Sigmoid colon (tissue), 7 donors: ENCODE measurements around the gene CRYGN. TPM values are rescaled to one million over a fixed set of nuclear protein-coding genes. Genes with fewer than 3 reads are reported as not detected.

Source experiments
- DNase-seq: peaks from one replicate; pipeline ENCODE4 v3.0.0-alpha.2; 2019
- H3K27ac ChIP-seq, 4 donors: fragments of 200-600 bp; sonication (generic); one replicate each; pipeline ENCODE4 v1.5.1; 2016 to 2019; ENCODE audit warnings: mild to moderate bottlenecking in 1 of 4
- H3K27me3 ChIP-seq, 3 donors: fragments of 200-600 bp; sonication (generic); one replicate each; pipeline ENCODE4 v1.5.1; 2019; ENCODE audit warnings: mild to moderate bottlenecking in 1 of 3
- H3K36me3 ChIP-seq, 4 donors: fragments of 200-600 bp; sonication (generic); one replicate each; pipeline ENCODE4 v1.5.1; 2016 to 2019
- H3K4me1 ChIP-seq, 4 donors: fragments of 200-600 bp; sonication (generic); one replicate each; pipeline ENCODE4 v1.5.1; 2017 to 2019
- H3K4me3 ChIP-seq, 4 donors: fragments of 200-600 bp; sonication (generic); one replicate each; pipeline ENCODE4 v1.5.1; 2017 to 2019; ENCODE audit warnings: mild to moderate bottlenecking in 2 of 4, moderate library complexity in 1 of 4
- H3K9me3 ChIP-seq, 4 donors: fragments of 200-600 bp in 3 of 4; sonication (generic) in 3 of 4; one replicate each; pipeline versions ENCODE4 v1.5.1 to v1.6.1; 2013 to 2019
- EP300 ChIP-seq, 4 donors: sonication (generic); formaldehyde crosslinking; IDR thresholded peaks; one replicate each; pipeline ENCODE4 v1.6.1; 2017; ENCODE audit warnings: antibody characterized with exemption in 4 of 4
- POLR2A ChIP-seq, 2 donors: fragments of 450-650 bp; IDR thresholded peaks; one replicate each; pipeline ENCODE4 v1.6.1; 2016; ENCODE audit warnings: antibody characterized with exemption in 2 of 2, mild to moderate bottlenecking in 2 of 2, moderate library complexity in 2 of 2
- POLR2AphosphoS5 ChIP-seq, 4 donors: sonication (generic); formaldehyde crosslinking; IDR thresholded peaks; one replicate each; pipeline ENCODE4 v1.6.1; 2017; ENCODE audit warnings: antibody characterized with exemption in 4 of 4
- WGBS, 2 donors: extraction: QIAGEN DNeasy Blood & Tissue Kit; methylation state at CpG; one replicate each; pipeline ENCODE4 v1.1.7; 2013; 5-methylcytosine and 5-hydroxymethylcytosine counted together
- intact Hi-C: fragments of 100-400 bp; cut with DNase I; formaldehyde crosslinking; loops from one replicate; pipeline ENCODE4 v1.15.1; 2023
- polyA plus RNA-seq, 3 donors: library from polyadenylated mRNA; stranded (reverse); fragments of 200-250 nt; gene quantifications; one replicate each; pipeline ENCODE4 v1.2.3, GENCODE V29; 2013
- total RNA-seq, 4 donors: library from RNA; depleted of rRNA; stranded (reverse); fragments of >200 nt; gene quantifications; one replicate each; pipeline ENCODE4 v1.1.0, GENCODE V29; 2016
- TF ChIP-seq, protein P1 (sequence below), 4 experiments: fragments of 450-650 bp in 3 of 4; fragments of 200-600 bp in 1 of 4; IDR thresholded peaks; one replicate each; pipeline ENCODE4 v1.5.1; 2016 to 2019; ENCODE audit warnings: antibody characterized with exemption in 4 of 4, mild to moderate bottlenecking in 3 of 4, moderate library complexity in 2 of 4
- donor health status: healthy with polysubstance abuse.
- donor health status: Bipolar disorder and iron deficiency.
- donor health status: healthy.

The CRYGN gene
- total and polyA plus RNA-seq, 7 donors = 0.17 to 1.8 (median 0.99) TPM; not detected in 3

DNA sequence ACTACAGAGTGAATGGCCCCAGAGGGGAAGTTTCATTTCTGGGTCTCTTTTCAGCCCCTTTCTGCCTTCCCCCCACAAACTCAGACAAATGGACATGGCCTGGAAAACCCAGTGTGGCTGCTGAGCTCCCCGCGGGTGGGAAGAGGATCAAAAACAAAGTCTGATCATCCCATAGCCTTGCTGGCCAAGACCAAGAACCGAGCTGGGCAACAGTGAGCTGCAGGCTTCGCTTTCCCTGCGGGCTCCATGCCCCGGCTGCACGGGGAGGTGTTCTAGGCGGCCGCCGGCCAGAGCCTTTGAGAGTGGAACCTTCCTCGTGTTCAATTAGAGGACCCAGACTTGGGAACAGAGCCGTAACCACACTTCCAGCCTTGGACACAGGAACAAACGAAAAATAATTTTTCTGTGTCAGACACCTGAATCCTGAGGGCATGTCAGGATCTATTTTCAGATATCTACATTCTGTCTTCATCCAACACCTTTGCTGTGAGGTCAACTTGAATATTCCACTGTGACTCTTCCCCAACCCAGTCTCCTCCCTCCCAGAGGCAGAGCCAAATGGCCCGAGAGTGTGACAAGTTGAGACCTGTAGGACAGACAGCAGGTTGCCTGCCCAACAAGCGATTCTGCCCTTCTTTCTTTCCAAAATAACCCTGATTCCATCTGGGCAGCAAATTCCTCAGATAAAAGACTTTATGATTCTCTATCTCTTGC, 56.1 kb downstream of the CRYGN start:
- Histone ChIP-seq H3K4me1 (peaks cover 0 to 20% (median 18%) of the 10 kb centered on the region in 4 donors), H3K27me3 (peaks cover 12 to 32% (median 18%) of the 10 kb centered on the region in 3 donors), H3K9me3 (no peaks in the 10 kb centered on the region), H3K36me3 (peaks cover 0 to 11% (median 0%) of the 10 kb centered on the region in 4 donors), H3K27ac (no peak overlapping the region), H3K4me3 (no peak overlapping the region)
- intact Hi-C loops = no loop called here
- DNase-seq = no peak
- WGBS, 2 donors = 87 to 88% methylated on average over 15 of the region's 15 CpGs
- TF ChIP-seq POLR2AphosphoS5 (IDR thresholded peaks at IDR 0.05) (no peak), EP300 (IDR thresholded peaks at IDR 0.05) (no peak), POLR2A (IDR thresholded peaks at IDR 0.05) (no peak)
- TF ChIP-seq, protein P1, sequence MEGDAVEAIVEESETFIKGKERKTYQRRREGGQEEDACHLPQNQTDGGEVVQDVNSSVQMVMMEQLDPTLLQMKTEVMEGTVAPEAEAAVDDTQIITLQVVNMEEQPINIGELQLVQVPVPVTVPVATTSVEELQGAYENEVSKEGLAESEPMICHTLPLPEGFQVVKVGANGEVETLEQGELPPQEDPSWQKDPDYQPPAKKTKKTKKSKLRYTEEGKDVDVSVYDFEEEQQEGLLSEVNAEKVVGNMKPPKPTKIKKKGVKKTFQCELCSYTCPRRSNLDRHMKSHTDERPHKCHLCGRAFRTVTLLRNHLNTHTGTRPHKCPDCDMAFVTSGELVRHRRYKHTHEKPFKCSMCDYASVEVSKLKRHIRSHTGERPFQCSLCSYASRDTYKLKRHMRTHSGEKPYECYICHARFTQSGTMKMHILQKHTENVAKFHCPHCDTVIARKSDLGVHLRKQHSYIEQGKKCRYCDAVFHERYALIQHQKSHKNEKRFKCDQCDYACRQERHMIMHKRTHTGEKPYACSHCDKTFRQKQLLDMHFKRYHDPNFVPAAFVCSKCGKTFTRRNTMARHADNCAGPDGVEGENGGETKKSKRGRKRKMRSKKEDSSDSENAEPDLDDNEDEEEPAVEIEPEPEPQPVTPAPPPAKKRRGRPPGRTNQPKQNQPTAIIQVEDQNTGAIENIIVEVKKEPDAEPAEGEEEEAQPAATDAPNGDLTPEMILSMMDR (IDR thresholded peaks at IDR 0.05) = no peak

DNA sequence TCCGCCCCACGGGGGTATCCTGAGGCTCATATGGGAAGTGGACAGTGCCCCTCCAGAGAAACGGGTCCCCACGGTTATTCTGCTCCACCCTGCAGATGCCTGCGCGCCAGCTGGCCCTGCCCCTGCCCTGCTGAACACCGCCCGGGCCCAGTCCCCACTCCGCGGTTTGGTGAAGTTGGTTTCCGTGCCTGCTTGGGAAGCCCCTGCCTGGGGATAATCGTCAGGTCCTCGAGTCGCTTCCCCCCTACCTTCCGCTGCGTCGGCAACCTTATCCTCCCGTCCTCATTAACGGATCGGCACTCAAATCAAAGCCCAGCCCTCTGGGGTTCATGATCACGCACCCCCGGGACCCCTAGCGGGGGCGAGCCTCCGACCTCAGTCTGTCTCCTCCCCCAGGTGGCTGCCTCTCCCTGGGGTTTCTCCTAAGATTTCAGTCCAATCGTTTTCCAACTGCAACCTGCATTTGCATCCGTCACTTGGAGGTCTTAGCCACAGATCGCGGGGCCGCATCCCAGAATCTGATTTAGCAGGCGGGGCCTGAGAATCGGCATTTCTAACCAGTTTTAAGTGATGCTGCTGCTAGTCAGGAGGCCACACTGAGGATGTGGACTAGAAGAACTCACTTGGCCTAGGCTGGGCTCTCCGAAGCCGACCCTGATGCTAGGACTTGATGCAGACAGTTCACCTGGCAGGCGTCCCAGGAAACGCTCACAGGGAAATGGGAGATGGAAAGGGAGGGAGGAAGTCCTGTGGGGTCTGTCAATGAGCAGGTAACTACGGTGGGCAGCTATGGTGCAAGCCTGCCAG, 57.7 kb downstream of the CRYGN start:
- 19 to 23% methylated on average over 37 of the region's 37 CpGs for WGBS, 2 donors
- intact Hi-C loops = no loop called here
- Histone ChIP-seq H3K4me1 (peaks cover 0 to 20% (median 18%) of the 10 kb centered on the region in 4 donors), H3K9me3 (no peaks in the 10 kb centered on the region), H3K4me3 (peak overlapping the region in 3 of 4 donors; percentile 31 to 45 (median 39)), H3K27ac (no peak overlapping the region), H3K27me3 (peaks cover 12 to 32% (median 18%) of the 10 kb centered on the region in 3 donors), H3K36me3 (peaks cover under 1 to 26% (median 2%) of the 10 kb centered on the region in 4 donors)
- DNase-seq = no peak
- TF ChIP-seq, protein P1 (IDR thresholded peaks at IDR 0.05) = no peak
- no peak for TF ChIP-seq POLR2AphosphoS5 (IDR thresholded peaks at IDR 0.05)
- TF ChIP-seq POLR2A (IDR thresholded peaks at IDR 0.05) = no peak
- no peak for TF ChIP-seq EP300 (IDR thresholded peaks at IDR 0.05)

DNA sequence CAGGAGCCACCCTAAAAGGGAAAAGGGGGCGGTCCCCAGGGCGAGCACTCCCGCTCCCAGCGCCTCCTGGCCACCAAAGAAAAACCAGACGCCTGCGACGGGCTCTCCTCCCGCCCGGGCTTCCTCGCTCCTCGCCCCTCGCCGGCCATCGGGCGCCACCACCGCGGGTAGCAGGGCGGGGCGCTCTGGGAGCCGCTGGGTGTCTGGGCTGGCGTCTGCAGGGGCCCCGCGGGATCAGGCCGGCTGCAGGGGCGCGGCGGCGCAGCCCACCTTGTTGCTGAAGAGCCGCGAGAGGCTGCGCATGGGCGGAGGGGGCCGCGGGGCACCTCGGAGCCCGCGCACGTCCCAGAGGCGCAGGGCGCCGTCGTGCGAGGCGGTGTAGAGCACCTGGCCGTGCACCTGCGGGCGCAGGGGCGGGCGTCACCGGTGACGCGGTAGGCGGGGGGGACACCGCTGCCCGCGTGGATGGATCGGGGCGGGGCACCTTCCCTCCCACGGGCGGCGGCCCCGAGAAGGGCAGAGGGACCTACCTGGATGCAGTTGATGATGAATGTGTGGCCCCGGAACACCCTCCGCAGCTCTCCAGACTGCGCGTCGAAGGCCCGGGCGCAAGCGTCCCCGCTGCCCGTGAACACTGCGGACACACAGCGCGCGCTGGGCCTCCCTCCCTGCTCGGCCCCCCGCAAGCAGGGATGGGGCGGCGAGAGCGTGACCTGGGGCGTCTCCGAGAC, 58.4 kb downstream of the CRYGN start:
- Histone ChIP-seq H3K4me3 (peak overlapping the region in 3 of 4 donors; percentile 31 to 45 (median 39)), H3K36me3 (peaks cover 8 to 34% (median 10%) of the 10 kb centered on the region in 4 donors), H3K27me3 (peaks cover 12 to 32% (median 18%) of the 10 kb centered on the region in 3 donors), H3K27ac (peak overlapping the region in 1 of 4 donors; percentile 23), H3K4me1 (peaks cover 0 to 20% (median 18%) of the 10 kb centered on the region in 4 donors), H3K9me3 (no peaks in the 10 kb centered on the region)
- intact Hi-C loops = no loop called here
- DNase-seq = no peak
- whole genome bisulfite sequencing, 2 donors = 4% methylated on average over 83 of the region's 83 CpGs
- TF ChIP-seq POLR2A (IDR thresholded peaks at IDR 0.05) (no peak), POLR2AphosphoS5 (IDR thresholded peaks at IDR 0.05) (no peak), EP300 (IDR thresholded peaks at IDR 0.05) (no peak)
- TF ChIP-seq, protein P1 (IDR thresholded peaks at IDR 0.05) = no peak

DNA sequence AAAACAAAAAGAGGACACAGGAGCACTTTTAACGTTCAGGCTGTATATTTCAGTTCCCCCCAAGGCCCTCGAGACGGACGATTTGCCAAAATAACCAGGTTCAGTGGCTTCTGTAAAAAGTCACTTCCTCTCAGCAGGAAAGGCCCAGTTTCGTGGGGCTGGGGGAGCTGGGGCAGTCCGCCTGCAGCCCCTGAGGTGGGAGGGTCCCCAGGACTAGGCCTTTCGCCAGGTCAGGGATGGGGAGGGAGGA, 58.9 kb downstream of the CRYGN start:
- H3K27ac ChIP-seq = no peak overlapping the region
- 22 to 40% methylated on average over 7 of the region's 7 CpGs for WGBS, 2 donors

More for the DNA sequence above, 58.9 kb downstream of the CRYGN start:
- Histone ChIP-seq H3K36me3 (peaks cover 12 to 39% (median 15%) of the 10 kb centered on the region in 4 donors), H3K9me3 (no peaks in the 10 kb centered on the region), H3K4me1 (peaks cover 0 to 20% (median 18%) of the 10 kb centered on the region in 4 donors), H3K4me3 (peak overlapping the region in 3 of 4 donors; percentile 31 to 45 (median 39)), H3K27me3 (peaks cover 12 to 32% (median 18%) of the 10 kb centered on the region in 3 donors)
- no peak for DNase-seq
- TF ChIP-seq EP300 (IDR thresholded peaks at IDR 0.05) (no peak), POLR2AphosphoS5 (IDR thresholded peaks at IDR 0.05) (no peak), POLR2A (IDR thresholded peaks at IDR 0.05) (no peak)
- TF ChIP-seq, protein P1 (IDR thresholded peaks at IDR 0.05) = no peak
- intact Hi-C loops = no loop called here
